Epithelial cell of esophagus (primary cell): Measurements from ENCODE around the gene TEC.

ENCODE experiments used
- DNase-seq: peaks from one replicate; pipeline ENCODE4 v3.0.0; 2010; ENCODE audit warnings: low read depth
- H3K4me3 ChIP-seq: 2 replicates; pipeline ENCODE4 v1.5.1; 2011; ENCODE audit warnings: mild to moderate bottlenecking, low read length, control low read depth
- TF ChIP-seq, protein P1 (sequence below): IDR thresholded peaks from 2 replicates; pipeline ENCODE4 v1.5.1; 2011; ENCODE audit warnings: low read depth, mild to moderate bottlenecking, low read length, control low read depth, inconsistent platforms; ENCODE audit not compliant: insufficient read depth; ENCODE audit errors: missing control alignments

The TEC gene

DNA sequence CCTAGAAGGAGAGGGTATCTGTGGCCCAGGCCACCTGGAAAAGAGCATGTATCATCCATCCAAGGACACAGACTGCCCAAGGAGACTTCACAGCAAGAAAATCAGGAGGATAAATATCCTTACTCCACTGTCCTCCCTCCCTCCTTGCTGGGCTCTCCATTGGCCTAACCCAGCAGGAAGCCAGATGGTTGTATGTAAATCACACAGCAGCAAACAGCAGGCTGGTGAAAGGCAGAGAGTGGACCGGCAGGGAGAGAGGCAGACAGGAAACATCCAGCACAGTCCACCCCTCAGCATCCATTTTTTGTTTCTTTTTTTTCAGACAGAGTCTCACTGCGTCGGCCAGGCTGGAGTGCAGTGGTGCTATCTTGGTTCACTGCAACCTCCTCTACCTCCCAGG lies 153.1 kb downstream of the TEC start:
- no peak for DNase-seq
- TF ChIP-seq, protein P1, sequence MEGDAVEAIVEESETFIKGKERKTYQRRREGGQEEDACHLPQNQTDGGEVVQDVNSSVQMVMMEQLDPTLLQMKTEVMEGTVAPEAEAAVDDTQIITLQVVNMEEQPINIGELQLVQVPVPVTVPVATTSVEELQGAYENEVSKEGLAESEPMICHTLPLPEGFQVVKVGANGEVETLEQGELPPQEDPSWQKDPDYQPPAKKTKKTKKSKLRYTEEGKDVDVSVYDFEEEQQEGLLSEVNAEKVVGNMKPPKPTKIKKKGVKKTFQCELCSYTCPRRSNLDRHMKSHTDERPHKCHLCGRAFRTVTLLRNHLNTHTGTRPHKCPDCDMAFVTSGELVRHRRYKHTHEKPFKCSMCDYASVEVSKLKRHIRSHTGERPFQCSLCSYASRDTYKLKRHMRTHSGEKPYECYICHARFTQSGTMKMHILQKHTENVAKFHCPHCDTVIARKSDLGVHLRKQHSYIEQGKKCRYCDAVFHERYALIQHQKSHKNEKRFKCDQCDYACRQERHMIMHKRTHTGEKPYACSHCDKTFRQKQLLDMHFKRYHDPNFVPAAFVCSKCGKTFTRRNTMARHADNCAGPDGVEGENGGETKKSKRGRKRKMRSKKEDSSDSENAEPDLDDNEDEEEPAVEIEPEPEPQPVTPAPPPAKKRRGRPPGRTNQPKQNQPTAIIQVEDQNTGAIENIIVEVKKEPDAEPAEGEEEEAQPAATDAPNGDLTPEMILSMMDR, result no peak
- H3K4me3 ChIP-seq, result no peak overlapping the region

DNA sequence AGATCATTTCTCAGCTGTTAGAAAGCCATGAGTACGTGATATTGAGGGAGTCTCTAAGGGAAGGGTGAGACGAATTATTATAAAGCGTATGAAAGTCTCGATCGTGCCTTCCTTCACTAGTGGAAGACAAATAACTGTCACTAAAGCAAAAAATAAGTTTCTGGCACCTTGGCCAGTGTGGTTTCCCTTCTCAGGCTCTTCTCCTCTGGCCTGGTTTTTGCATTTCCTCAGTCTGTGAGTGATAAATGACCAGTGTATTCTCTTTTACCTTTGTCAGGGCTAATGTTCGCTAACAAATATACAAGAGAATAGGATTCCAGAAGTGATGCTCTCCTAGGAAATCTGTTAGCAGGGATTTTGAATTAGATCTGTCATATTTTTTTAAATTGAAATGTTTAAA lies 155.2 kb downstream of the TEC start:
- DNase-seq, result no peak
- TF ChIP-seq, protein P1, result no peak
- H3K4me3 ChIP-seq, result no peak overlapping the region

DNA sequence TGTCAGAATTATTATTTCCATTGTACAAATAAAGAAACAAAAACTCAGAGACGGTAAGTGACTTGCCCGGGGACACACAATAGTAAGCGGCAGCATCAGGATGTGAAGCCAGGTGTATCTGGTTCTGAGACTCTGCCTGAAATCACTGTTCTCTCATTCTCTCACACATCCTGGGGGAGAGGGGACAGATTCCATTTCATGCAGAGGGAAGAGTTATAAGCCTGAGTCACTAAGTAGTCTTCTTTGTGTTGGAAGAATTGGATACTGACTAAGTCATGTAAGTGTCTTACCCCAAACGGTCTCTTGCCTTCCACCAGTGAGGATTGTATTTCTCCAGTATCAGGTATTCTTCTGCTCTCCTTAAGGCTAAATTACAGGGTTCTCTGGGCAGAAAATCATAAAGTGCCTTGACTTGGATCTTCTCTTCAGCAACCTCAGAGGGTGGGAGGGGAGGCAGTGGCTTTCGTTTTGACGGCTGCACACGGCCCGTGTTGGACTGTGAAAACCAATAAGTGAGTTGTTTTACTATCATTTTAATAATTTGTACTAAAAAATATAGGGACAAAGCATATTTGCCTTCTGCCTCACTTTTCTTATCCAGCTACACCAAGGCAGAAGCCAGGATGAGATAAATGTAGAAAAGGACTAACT lies 157.5 kb downstream of the TEC start:
- H3K4me3 ChIP-seq, result no peak overlapping the region
- TF ChIP-seq, protein P1, result no peak
- DNase-seq, result peak; percentile 38

DNA sequence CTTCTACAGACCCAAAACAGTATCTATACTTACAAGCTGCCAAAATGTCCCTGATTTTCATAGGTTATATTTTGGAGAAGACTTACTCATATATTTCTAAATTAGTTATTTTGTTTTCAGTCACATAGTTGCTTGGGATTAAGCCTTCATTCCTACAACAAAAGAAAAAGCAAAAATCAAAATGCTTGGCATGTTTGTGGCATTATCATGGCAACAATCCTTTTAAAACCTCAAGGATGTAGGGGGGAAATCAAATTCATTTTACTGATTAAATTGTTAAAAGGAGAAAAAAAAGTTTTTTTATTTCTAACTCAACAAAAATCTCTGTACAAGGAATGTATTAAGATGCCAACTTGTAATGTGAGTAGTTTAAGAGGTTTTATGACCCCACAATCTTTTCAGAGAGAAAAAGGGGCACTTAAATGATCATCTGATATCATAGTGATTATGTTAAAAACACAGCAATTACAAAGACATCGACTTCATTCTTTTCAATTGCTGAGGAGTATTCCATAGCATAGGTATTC lies 159.1 kb downstream of the TEC start:
- H3K4me3 ChIP-seq, result no peak overlapping the region
- TF ChIP-seq, protein P1, result no peak
- no peak for DNase-seq

DNA sequence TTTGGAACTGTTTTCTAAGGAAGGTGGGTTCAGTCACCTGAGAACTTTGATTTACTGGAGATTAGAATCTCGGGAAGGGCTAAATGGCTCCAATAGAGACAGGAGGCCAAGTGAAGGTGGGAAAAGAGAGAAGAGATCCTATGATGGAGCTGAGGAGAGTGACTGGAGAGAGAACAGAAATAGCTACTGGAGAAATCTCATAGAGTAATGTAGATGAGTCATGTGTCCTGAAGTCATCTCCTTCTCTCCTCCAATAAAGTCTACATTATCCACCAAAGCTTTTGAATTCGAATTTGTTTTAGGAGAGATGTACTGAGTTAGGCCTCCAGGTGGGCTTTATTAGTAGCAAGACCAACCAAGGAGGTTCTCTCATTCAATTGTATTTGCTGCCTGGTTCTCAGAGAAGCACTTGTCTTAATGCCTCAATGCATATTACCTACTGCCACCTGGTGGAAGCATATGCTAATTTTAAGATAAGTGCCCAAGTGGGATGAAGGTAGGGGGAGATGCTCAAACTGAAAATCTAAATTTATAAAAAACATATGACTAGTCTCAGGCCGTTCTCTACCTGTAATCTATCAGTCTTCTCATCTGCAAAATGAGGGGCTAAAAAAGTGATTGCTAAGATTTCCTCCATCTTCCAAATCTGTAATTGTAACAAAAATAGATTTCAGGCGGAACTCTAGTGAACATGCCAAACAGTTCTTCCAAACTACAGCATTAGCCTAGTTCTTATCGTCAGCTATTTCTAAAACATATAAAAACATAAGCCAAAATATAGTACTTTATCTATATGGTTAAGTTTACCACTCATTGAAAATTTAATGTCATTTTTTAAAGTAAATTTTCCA lies 160.0 kb downstream of the TEC start:
- DNase-seq, result peak; percentile 64
- H3K4me3 ChIP-seq, result no peak overlapping the region
- TF ChIP-seq, protein P1, result peak; percentile 74

DNA sequence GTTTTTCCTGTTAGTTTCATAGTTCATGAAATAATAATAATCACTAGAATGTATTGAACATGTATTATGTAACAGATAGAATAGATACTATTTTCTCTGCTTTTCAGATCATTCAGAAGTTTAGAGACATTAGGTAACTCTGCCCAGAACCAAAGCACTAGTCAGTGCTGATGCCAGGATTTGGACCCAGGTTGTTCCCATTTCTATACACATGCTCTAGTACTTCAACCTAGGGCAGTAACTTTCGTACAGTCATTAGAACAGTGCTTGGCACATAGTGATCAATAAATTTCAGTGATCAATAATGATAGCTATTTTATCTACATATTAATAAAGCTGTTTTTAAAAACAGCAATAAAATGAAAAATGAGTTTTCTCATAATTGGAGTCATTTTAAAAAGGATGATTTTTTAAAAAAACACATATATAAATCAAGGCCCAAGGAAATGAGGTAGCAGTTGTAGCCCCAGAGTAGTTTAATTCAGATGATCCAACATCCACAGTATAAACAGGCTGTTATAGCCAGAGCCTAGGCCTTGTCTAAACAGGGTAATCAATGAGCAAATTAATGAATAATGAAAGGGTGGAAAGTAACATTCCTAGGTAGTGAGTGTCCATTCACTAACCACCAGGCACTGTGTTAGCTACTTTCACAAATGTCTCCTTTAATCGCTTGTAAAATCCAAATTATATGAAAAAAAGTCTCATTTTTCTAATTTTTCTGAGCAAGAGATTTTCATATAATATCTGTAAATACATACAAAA lies 161.1 kb downstream of the TEC start:
- TF ChIP-seq, protein P1, result no peak
- no peak overlapping the region for H3K4me3 ChIP-seq
- DNase-seq, result no peak
